ENCODE measurements around the gene FAM200C. TPM values are rescaled to one million over a fixed set of nuclear protein-coding genes. Genes with fewer than 3 reads are reported as not detected.

FAM200C gene
- total and polyA plus RNA-seq, 10 donors, result 1.6 to 5.9 (median 2.5) TPM

DNA sequence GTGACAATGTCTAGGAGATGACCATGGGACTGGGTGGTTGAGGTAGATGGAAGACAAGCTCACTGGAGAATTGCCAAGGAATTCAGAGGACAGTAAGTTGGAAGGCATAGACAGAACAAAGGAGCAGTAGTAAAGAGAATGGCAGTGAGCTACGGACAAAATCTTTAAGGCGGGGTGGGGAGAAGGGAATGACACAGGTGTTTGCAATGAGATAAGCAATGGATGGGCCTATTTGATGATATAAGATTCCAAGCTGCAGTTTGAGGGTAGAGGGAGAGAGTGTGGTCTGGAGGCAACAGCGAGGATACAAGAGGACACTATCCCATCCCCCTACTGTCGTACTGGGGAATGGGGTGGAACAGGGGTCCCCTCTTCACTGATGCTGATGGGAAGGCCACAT, 36.2 kb upstream of the FAM200C start:
- DNase-seq, result no peak
- H3K36me3 ChIP-seq, result no peaks in the 10 kb centered on the region
- no peak for TF ChIP-seq POLR2A (IDR thresholded peaks at IDR 0.05)
- no peak for TF ChIP-seq POLR2AphosphoS5 (IDR thresholded peaks at IDR 0.05)
- TF ChIP-seq, protein P1, sequence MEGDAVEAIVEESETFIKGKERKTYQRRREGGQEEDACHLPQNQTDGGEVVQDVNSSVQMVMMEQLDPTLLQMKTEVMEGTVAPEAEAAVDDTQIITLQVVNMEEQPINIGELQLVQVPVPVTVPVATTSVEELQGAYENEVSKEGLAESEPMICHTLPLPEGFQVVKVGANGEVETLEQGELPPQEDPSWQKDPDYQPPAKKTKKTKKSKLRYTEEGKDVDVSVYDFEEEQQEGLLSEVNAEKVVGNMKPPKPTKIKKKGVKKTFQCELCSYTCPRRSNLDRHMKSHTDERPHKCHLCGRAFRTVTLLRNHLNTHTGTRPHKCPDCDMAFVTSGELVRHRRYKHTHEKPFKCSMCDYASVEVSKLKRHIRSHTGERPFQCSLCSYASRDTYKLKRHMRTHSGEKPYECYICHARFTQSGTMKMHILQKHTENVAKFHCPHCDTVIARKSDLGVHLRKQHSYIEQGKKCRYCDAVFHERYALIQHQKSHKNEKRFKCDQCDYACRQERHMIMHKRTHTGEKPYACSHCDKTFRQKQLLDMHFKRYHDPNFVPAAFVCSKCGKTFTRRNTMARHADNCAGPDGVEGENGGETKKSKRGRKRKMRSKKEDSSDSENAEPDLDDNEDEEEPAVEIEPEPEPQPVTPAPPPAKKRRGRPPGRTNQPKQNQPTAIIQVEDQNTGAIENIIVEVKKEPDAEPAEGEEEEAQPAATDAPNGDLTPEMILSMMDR (IDR thresholded peaks at IDR 0.05 in 8 of 11, conservative IDR thresholded peaks at IDR 0.05 in 3 of 11), result no peak
- WGBS, 5 donors, result 86 to 97% (median 91%) methylated on average over 4 of the region's 4 CpGs
- H3K4me3 ChIP-seq, result no peak overlapping the region
- no peak overlapping the region for H3K27ac ChIP-seq
- no peaks in the 10 kb centered on the region for H3K9me3 ChIP-seq
- H3K4me1 ChIP-seq, result peaks cover 4 to 55% (median 15%) of the 10 kb centered on the region in 6 donors
- intact Hi-C loops (cut with DNase I; ENCODE audit: low total_unique reads), result no loop called here
- H3K27me3 ChIP-seq (replicated peaks in 1 of 7), result no peaks in the 10 kb centered on the region

DNA sequence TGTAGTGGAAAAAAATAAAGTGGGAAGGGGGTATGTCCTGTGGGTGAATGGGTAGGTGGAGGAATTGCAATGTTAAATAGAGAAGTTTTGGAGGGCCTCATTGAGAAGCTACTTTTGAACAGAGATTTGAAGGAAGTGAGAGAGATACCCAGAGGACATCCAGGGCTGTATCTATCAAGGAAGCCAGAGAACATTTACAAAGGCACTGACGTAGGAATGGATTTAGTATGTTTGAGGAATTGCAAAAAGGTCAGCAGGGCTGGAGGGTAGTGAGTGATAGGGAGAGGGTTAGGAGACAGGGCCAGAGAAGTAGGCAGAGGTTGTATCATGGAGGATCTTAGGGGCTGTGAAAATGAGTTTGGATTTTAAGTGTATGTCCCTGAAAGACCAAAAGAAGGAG, 35.7 kb upstream of the FAM200C start:
- TF ChIP-seq, protein P1 (IDR thresholded peaks at IDR 0.05 in 8 of 11, conservative IDR thresholded peaks at IDR 0.05 in 3 of 11), result no peak
- TF ChIP-seq POLR2AphosphoS5 (IDR thresholded peaks at IDR 0.05) (no peak), POLR2A (IDR thresholded peaks at IDR 0.05) (no peak)
- H3K4me3 ChIP-seq, result no peak overlapping the region
- H3K9me3 ChIP-seq, result no peaks in the 10 kb centered on the region
- 65 to 89% (median 76%) methylated on average over 1 of the region's 1 CpG for WGBS, 5 donors
- no peak overlapping the region for H3K27ac ChIP-seq
- intact Hi-C loops (cut with DNase I; ENCODE audit: low total_unique reads), result no loop called here
- DNase-seq, result no peak
- H3K4me1 ChIP-seq, result peaks cover 4 to 52% (median 14%) of the 10 kb centered on the region in 6 donors
- H3K36me3 ChIP-seq, result no peaks in the 10 kb centered on the region
- H3K27me3 ChIP-seq (replicated peaks in 1 of 7), result no peaks in the 10 kb centered on the region

DNA sequence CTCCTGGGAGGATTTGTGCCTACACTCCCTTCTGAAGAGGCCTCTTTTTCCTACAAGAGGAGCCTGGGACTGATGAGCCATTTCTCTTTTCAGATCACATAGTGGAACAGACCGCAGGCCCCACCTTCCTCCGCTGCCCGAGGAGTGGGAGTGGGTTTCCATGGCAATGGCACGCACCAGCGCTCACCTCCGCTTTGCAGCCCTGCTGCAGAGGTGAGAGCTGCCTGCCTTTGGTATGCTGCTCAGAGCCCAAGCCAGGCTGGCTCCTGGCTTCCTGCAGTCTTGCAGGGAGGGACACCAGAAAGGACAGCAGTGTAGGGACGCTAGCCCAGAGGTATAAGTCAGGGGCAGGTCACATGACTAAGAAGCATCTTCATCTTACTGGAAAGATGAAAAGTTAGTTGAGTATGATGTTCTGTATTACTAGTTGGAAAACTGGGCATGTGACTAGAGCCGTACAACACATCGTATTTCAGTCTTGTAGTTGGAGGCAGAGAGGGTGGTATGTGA, 34.2 kb upstream of the FAM200C start:
- TF ChIP-seq, protein P1 (IDR thresholded peaks at IDR 0.05 in 8 of 11, conservative IDR thresholded peaks at IDR 0.05 in 3 of 11), result no peak
- peak in 2 of 3 donors; percentile 15 to 57 for TF ChIP-seq POLR2AphosphoS5 (IDR thresholded peaks at IDR 0.05)

DNA sequence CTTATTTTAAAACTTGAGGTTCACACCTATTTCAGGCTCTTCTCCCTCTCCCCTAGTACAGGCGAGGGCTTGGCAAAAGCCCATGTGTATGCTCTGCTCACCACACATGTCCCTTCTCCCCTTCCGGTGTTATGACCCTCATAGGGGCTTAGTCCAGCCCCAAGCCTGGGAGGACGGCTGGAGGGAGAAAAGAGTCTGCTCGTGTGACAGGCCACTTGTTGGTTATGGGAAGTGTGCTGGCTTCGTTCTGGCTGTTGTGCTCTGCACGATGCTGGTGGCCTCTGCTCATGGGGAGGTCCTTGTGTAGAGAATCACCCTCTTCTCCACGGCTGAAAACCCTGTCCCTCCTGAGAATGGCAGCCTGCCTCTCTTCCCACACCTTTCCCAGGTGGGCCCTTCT, 32.9 kb upstream of the FAM200C start:
- H3K4me3 ChIP-seq, result no peak overlapping the region
- WGBS, 5 donors, result 85 to 94% (median 89%) methylated on average over 7 of the region's 7 CpGs
- DNase-seq, result no peak
- H3K27me3 ChIP-seq (replicated peaks in 1 of 7), result no peaks in the 10 kb centered on the region
- no peak for TF ChIP-seq POLR2AphosphoS5 (IDR thresholded peaks at IDR 0.05)
- TF ChIP-seq POLR2A (IDR thresholded peaks at IDR 0.05), result no peak
- TF ChIP-seq, protein P1 (IDR thresholded peaks at IDR 0.05 in 8 of 11, conservative IDR thresholded peaks at IDR 0.05 in 3 of 11), result no peak
- no peak overlapping the region for H3K27ac ChIP-seq
- H3K9me3 ChIP-seq, result no peaks in the 10 kb centered on the region
- intact Hi-C loops (cut with DNase I; ENCODE audit: low total_unique reads), result no loop called here
- H3K36me3 ChIP-seq, result peaks cover 0 to 22% (median 2%) of the 10 kb centered on the region in 6 donors
- H3K4me1 ChIP-seq, result peaks cover 0 to 34% (median 9%) of the 10 kb centered on the region in 6 donors

More for the DNA sequence above, 34.2 kb upstream of the FAM200C start:
- DNase-seq, result peak; percentile 90
- intact Hi-C loops (cut with DNase I; ENCODE audit: low total_unique reads), result no loop called here
- Histone ChIP-seq H3K36me3 (peaks cover 0 to 9% (median under 1%) of the 10 kb centered on the region in 6 donors), H3K4me3 (no peak overlapping the region), H3K9me3 (no peaks in the 10 kb centered on the region), H3K27me3 (replicated peaks in 1 of 7) (no peaks in the 10 kb centered on the region), H3K4me1 (peaks cover 4 to 45% (median 14%) of the 10 kb centered on the region in 6 donors), H3K27ac (no peak overlapping the region)
- 67 to 86% (median 70%) methylated on average over 9 of the region's 9 CpGs for WGBS, 5 donors

Measured in spleen (tissue), 11 donors.